WTC11 (cell line): ENCODE results near the gene NEK11.

Experiments
- CBFB ChIP-seq: sonication (generic); formaldehyde crosslinking; IDR thresholded peaks from 2 replicates; pipeline ENCODE4 v1.8.1; 2022; ENCODE audit warnings: mild to moderate bottlenecking, low read depth, missing genetic modification reagents
- ESRRA ChIP-seq: sonication (generic); formaldehyde crosslinking; IDR thresholded peaks from 2 replicates; pipeline ENCODE4 v1.8.1; 2022; ENCODE audit warnings: mild to moderate bottlenecking, missing genetic modification reagents, borderline replicate concordance
- FOXP4 ChIP-seq: sonication (generic); formaldehyde crosslinking; IDR thresholded peaks from 2 replicates; pipeline ENCODE4 v1.8.0; 2022; ENCODE audit warnings: mild to moderate bottlenecking, missing genetic modification reagents
- GRHL2 ChIP-seq: fragments of 250-450 bp; sonication (Bioruptor Pico); IDR thresholded peaks from 2 replicates; pipeline ENCODE4 v1.8.0; 2022; ENCODE audit warnings: mild to moderate bottlenecking, moderate library complexity; ENCODE audit not compliant: insufficient replicate concordance, severe bottlenecking
- HMGXB4 ChIP-seq: sonication (generic); formaldehyde crosslinking; IDR thresholded peaks from 2 replicates; pipeline ENCODE4 v1.8.1; 2023; ENCODE audit warnings: mild to moderate bottlenecking, moderate library complexity, missing genetic modification reagents
- JAZF1 ChIP-seq: fragments of 250-450 bp; sonication (Bioruptor Pico); IDR thresholded peaks from 2 replicates; pipeline ENCODE4 v1.9.0; 2021; ENCODE audit warnings: moderate library complexity, mild to moderate bottlenecking, inconsistent platforms
- MAX ChIP-seq: sonication (generic); formaldehyde crosslinking; IDR thresholded peaks from 2 replicates; pipeline ENCODE4 v1.8.0; 2022; ENCODE audit warnings: mild to moderate bottlenecking, missing genetic modification reagents
- MYBL2 ChIP-seq: sonication (generic); formaldehyde crosslinking; IDR thresholded peaks from 2 replicates; pipeline ENCODE4 v1.8.1; 2023; ENCODE audit warnings: mild to moderate bottlenecking, moderate library complexity, missing genetic modification reagents
- NFATC4 ChIP-seq: fragments of 250-450 bp; sonication (Bioruptor Pico); IDR thresholded peaks from 2 replicates; pipeline ENCODE4 v1.9.0; 2021; ENCODE audit warnings: mild to moderate bottlenecking
- NR2C2 ChIP-seq: sonication (generic); formaldehyde crosslinking; IDR thresholded peaks from 2 replicates; pipeline ENCODE4 v1.8.0; 2022; ENCODE audit warnings: mild to moderate bottlenecking, missing genetic modification reagents
- ZNF263 ChIP-seq: sonication (generic); formaldehyde crosslinking; IDR thresholded peaks from 2 replicates; pipeline ENCODE4 v1.8.1; 2022; ENCODE audit warnings: low read depth, mild to moderate bottlenecking, moderate library complexity, missing genetic modification reagents
- ZNF423 ChIP-seq: fragments of 250-450 bp; sonication (Bioruptor Pico); IDR thresholded peaks from 2 replicates; pipeline ENCODE4 v2.1.2; 2022; ENCODE audit warnings: mild to moderate bottlenecking, moderate library complexity
- TF ChIP-seq, protein P1 (sequence below): fragments of 200-600 bp; IDR thresholded peaks from 2 replicates; pipeline ENCODE4 v1.8.0; 2022; ENCODE audit warnings: antibody characterized with exemption
- TF ChIP-seq, protein P2 (sequence below): sonication (generic); formaldehyde crosslinking; IDR thresholded peaks from 2 replicates; pipeline ENCODE4 v1.8.0; 2022; ENCODE audit warnings: mild to moderate bottlenecking, missing genetic modification reagents

GRCh38 chr3:131110087-131110486 lies 83.4 kb downstream of the NEK11 start:
- TF ChIP-seq, protein P1, sequence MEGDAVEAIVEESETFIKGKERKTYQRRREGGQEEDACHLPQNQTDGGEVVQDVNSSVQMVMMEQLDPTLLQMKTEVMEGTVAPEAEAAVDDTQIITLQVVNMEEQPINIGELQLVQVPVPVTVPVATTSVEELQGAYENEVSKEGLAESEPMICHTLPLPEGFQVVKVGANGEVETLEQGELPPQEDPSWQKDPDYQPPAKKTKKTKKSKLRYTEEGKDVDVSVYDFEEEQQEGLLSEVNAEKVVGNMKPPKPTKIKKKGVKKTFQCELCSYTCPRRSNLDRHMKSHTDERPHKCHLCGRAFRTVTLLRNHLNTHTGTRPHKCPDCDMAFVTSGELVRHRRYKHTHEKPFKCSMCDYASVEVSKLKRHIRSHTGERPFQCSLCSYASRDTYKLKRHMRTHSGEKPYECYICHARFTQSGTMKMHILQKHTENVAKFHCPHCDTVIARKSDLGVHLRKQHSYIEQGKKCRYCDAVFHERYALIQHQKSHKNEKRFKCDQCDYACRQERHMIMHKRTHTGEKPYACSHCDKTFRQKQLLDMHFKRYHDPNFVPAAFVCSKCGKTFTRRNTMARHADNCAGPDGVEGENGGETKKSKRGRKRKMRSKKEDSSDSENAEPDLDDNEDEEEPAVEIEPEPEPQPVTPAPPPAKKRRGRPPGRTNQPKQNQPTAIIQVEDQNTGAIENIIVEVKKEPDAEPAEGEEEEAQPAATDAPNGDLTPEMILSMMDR = no peak
- TF ChIP-seq, protein P2, sequence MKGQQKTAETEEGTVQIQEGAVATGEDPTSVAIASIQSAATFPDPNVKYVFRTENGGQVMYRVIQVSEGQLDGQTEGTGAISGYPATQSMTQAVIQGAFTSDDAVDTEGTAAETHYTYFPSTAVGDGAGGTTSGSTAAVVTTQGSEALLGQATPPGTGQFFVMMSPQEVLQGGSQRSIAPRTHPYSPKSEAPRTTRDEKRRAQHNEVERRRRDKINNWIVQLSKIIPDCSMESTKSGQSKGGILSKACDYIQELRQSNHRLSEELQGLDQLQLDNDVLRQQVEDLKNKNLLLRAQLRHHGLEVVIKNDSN = no peak
- no peak for TF ChIP-seq ZNF263 (CRISPR knock-in tag)
- TF ChIP-seq NFATC4 (CRISPR knock-in tag) = no peak
- TF ChIP-seq ESRRA = no peak
- TF ChIP-seq CBFB (CRISPR knock-in tag) = no peak
- TF ChIP-seq GRHL2 (CRISPR knock-in tag) = no peak
- no peak for TF ChIP-seq FOXP4
- TF ChIP-seq ZNF423 = no peak
- TF ChIP-seq HMGXB4 (CRISPR knock-in tag) = no peak
- no peak for TF ChIP-seq MAX (CRISPR knock-in tag)
- TF ChIP-seq NR2C2 (CRISPR knock-in tag) = no peak
- TF ChIP-seq MYBL2 (CRISPR knock-in tag) = no peak
- TF ChIP-seq JAZF1 (CRISPR knock-in tag) = no peak
